RWPE1 (cell line): ENCODE results near the gene SORBS1.

Experiments used
- CTCF ChIA-PET: fragments of 350-600 bp; sonication (Branson Sonifier 250); formaldehyde crosslinking; extraction: SDS; loops from one replicate; lab custom pipeline; 2021; lab: Yijun Ruan, JAX
- POLR2A ChIA-PET: fragments of 400-600 bp; formaldehyde crosslinking; extraction: SDS; loops from one replicate; lab custom pipeline; 2020; ENCODE audit warnings: antibody characterized with exemption; ENCODE audit not compliant: low non-redundant PET; lab: Yijun Ruan, JAX
- DNase-seq: peaks from one replicate; pipeline ENCODE4 v3.0.0; 2012; ENCODE audit warnings: low spot score
- H3K27ac ChIP-seq: fragments of 450-650 bp; 2 replicates; pipeline ENCODE4 v1.5.1; 2017
- TF ChIP-seq, protein P1 (sequence below): fragments of 450-650 bp; conservative IDR thresholded peaks from 2 replicates; pipeline ENCODE4 v1.5.1; 2017; ENCODE audit warnings: low read depth, mild to moderate bottlenecking

Gene SORBS1

DNA sequence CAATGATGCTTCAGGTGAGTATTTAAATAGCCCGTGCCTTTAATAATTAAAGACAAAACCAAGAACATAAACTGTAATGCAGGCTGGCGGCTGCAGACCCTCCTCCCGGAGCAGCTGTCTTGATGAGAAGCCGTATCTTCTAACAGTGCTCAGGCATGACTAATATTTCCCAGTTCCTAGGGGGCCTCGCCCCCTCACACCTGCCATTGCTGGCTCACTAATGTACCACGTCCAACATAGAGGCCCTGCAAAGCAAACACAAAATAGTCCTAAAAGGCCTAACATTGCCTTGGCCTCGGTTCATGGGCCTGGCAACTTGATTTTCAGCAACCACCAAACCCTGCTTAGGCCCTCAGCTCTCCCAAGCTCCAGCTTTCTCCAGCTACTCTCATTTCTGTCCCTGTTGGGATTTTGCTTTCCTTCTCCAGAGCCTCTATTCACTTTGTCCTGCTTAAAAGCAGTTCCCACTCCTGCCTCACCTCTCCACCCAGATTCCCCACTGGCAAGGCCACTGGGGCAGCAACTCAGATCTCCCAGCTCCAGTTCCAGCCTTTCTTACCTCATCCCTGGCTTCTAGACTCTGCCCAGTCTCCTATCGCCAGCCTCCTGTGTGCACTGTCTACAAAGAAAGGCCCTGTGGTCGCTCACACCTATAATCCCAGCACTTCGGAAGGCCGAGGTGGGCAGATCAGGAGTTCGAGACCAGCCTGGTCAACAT is 16.2 kb downstream of the SORBS1 start:
- ChIA-PET CTCF (interaction anchor here (0.5 kb wide), 1 partner anchor 79 kb away, joined by 4 read pairs; no protein-coding TSS in a partner anchor), POLR2A (no interaction called here)

DNA sequence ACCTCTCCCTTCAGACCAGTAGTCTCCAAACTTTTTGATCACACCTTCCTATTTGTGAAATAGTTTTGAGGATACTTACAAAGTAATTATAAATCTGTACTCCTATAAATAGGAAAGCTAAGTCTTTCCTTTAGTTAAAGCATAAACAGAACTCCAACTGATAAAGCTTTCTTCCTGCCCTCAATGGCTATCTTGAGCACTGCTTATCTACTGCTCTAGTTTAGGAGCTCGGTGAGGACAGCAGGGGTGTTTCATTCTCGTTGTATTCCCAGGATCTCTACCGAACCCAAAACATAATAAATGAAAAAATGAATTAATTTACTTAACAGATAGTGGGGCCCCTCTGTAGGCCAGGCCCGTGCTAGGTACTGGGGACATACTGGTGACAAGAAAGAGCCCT is 17.7 kb downstream of the SORBS1 start:
- no peak for DNase-seq
- ChIA-PET CTCF (interaction anchor here (0.9 kb wide), 1 partner anchor 58 kb away, joined by 3 read pairs; no protein-coding TSS in a partner anchor), POLR2A (no interaction called here)
- no peak overlapping the region for H3K27ac ChIP-seq
- TF ChIP-seq, protein P1, sequence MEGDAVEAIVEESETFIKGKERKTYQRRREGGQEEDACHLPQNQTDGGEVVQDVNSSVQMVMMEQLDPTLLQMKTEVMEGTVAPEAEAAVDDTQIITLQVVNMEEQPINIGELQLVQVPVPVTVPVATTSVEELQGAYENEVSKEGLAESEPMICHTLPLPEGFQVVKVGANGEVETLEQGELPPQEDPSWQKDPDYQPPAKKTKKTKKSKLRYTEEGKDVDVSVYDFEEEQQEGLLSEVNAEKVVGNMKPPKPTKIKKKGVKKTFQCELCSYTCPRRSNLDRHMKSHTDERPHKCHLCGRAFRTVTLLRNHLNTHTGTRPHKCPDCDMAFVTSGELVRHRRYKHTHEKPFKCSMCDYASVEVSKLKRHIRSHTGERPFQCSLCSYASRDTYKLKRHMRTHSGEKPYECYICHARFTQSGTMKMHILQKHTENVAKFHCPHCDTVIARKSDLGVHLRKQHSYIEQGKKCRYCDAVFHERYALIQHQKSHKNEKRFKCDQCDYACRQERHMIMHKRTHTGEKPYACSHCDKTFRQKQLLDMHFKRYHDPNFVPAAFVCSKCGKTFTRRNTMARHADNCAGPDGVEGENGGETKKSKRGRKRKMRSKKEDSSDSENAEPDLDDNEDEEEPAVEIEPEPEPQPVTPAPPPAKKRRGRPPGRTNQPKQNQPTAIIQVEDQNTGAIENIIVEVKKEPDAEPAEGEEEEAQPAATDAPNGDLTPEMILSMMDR: no peak

More for the DNA sequence above, 16.2 kb downstream of the SORBS1 start:
- no peak for DNase-seq
- no peak overlapping the region for H3K27ac ChIP-seq
- TF ChIP-seq, protein P1: no peak

DNA sequence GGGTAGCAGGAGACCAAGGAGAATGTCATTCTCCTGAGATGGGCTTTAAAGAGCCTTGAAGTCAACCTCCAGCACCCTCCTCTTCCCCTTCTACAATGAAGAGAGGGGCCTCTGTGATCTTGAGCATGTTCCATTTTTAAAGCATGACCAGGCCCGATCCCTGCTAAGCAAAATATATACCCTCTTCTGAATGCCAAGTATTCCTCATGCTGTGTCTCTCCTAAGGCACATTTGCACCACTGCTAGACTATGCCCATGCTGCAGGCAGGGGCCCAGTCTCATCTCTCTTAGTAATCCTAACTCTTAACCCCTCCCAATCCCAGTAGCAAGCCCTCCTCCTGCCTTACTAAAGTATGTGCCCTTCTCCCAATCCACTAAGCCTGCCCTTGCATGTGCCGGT is 18.4 kb downstream of the SORBS1 start:
- H3K27ac ChIP-seq: no peak overlapping the region
- ChIA-PET POLR2A (no interaction called here), CTCF (interaction anchor here (0.9 kb wide), 1 partner anchor 59 kb away, joined by 3 read pairs; no protein-coding TSS in a partner anchor)
- no peak for DNase-seq
- TF ChIP-seq, protein P1: no peak

DNA sequence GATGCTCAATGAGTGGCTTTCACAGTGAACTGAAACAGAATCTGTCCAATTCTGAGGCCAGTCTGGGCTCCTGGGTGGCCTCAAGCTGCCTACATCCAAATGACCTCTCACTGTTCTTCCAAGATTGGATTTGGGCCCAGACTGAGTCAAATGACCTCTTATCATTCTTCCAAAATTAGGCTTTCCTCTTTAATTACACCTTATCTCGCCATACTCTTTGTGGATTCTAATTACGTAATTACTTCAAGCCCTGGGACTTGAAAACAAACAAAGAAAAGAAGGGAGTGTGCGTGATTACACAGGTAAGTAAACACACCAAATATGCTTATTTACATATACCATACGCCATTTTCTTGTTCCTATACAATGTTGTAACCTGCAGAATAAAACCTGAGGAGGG is 18.8 kb downstream of the SORBS1 start:
- POLR2A ChIA-PET: no interaction called here
- TF ChIP-seq, protein P1: no peak
- no peak for DNase-seq
- no peak overlapping the region for H3K27ac ChIP-seq
- CTCF ChIA-PET: no interaction called here

DNA sequence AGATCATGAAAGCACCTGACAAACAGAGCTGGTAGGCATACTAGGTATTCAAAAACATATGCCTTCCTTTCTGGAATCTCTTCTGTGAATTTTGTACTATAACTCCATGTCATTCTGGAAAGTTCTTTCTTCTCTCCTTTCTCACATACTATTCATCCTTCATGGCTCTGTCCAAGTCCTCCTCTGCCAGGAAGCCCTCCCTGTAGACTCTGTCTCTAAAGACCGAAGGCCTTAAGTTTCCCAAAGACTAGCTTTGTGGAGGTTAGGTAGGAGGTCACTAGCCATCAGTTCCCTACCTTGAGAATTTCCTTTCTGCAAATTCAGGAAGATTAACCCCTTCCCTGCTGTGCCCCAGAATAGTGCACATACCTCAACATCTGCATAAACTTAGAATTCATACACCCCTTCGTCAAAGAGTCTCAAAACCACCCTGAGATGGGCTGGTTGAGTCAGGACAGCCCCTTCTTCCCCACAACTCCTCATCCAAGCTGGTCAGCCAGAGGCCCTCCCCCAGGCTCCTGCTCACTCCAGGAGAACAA is 20.6 kb downstream of the SORBS1 start:
- TF ChIP-seq, protein P1: no peak
- POLR2A ChIA-PET: no interaction called here

DNA sequence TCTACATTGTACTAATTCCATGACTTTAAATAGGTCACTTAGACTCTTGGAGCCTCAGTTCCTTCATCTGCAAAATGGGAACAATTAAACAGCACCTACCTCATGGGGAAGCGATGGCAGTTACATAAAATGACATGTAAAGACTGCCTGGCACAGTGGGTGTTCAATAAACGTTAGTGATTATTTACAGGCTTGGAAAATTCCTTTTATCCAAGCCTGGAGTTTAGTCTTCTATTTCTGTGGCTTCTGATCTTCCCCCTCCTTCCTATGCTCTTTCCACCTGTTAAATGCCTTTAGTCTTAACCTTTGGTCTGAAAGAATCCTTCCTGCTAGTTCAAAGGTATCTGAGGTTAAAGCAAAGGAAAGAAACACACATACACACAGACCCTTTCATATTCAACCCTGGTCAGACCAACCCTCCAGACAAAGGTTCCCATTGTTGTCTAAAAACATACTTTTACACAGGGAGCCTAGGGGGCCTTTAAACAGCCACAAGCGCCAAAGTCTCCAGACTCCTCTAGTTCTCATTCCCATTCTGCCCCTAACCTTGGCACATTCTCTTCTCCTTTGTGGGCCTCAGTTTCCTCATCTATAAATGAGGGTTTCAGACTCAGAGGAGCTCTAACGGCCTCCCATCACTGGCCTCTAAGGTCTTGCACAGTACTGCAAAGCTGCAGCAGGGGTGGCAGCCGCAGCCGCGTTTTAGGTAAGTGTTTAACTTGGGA is 21.4 kb downstream of the SORBS1 start:
- TF ChIP-seq, protein P1: no peak
- CTCF ChIA-PET: interaction anchor here (0.6 kb wide), 1 partner anchor 62 kb away, joined by 3 read pairs; no protein-coding TSS in a partner anchor
- POLR2A ChIA-PET: no interaction called here
- DNase-seq: no peak
- no peak overlapping the region for H3K27ac ChIP-seq

More for the DNA sequence above, 20.6 kb downstream of the SORBS1 start:
- no peak for DNase-seq
- CTCF ChIA-PET: interaction anchor here (0.6 kb wide), 1 partner anchor 61 kb away, joined by 3 read pairs; no protein-coding TSS in a partner anchor
- H3K27ac ChIP-seq: no peak overlapping the region
